ENCODE data around the gene CFAP99. TPM values are rescaled to one million over a fixed set of nuclear protein-coding genes. Genes with fewer than 3 reads are reported as not detected.

Gene CFAP99
- total RNA-seq, 1 experiment from 2014 or later, result 0.33 TPM

GRCh38 chr4:2446656-2447564, 28.2 kb downstream of the CFAP99 start:
- Histone ChIP-seq H3K36me3 (ENCODE audit: control insufficient read depth, insufficient read depth, low read length) (no peaks in the 10 kb centered on the region), H3K27me3 (ENCODE audit: control insufficient read depth, insufficient read depth, low read length) (no peaks in the 10 kb centered on the region), H3K27ac (ENCODE audit: low read length) (no peak overlapping the region), H3K4me1 (ENCODE audit: control insufficient read depth, insufficient read depth, low read length) (no peaks in the 10 kb centered on the region), H3K4me3 (ENCODE audit: low read depth in 2 of 2, low read length in 2 of 2) (no peak overlapping the region), H3K9me3 (ENCODE audit: control insufficient read depth, insufficient read depth, low read depth, low read length) (no peaks in the 10 kb centered on the region)
- ATAC-seq (no peak), DNase-seq (ENCODE audit: low read depth, low spot score) (no peak)
- TF ChIP-seq POLR2AphosphoS5 (IDR thresholded peaks at IDR 0.05; ENCODE audit: low read depth, low read length), result no peak
- TF ChIP-seq, protein P1, sequence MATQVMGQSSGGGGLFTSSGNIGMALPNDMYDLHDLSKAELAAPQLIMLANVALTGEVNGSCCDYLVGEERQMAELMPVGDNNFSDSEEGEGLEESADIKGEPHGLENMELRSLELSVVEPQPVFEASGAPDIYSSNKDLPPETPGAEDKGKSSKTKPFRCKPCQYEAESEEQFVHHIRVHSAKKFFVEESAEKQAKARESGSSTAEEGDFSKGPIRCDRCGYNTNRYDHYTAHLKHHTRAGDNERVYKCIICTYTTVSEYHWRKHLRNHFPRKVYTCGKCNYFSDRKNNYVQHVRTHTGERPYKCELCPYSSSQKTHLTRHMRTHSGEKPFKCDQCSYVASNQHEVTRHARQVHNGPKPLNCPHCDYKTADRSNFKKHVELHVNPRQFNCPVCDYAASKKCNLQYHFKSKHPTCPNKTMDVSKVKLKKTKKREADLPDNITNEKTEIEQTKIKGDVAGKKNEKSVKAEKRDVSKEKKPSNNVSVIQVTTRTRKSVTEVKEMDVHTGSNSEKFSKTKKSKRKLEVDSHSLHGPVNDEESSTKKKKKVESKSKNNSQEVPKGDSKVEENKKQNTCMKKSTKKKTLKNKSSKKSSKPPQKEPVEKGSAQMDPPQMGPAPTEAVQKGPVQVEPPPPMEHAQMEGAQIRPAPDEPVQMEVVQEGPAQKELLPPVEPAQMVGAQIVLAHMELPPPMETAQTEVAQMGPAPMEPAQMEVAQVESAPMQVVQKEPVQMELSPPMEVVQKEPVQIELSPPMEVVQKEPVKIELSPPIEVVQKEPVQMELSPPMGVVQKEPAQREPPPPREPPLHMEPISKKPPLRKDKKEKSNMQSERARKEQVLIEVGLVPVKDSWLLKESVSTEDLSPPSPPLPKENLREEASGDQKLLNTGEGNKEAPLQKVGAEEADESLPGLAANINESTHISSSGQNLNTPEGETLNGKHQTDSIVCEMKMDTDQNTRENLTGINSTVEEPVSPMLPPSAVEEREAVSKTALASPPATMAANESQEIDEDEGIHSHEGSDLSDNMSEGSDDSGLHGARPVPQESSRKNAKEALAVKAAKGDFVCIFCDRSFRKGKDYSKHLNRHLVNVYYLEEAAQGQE (IDR thresholded peaks at IDR 0.05; ENCODE audit: insufficient read depth in 1 of 2, low read depth in 2 of 2, low read length in 1 of 2), result no peak
- TF ChIP-seq SIN3A (IDR thresholded peaks at IDR 0.05; ENCODE audit: borderline replicate concordance, insufficient read depth, low read depth, low read length), result no peak
- TF ChIP-seq CTCF (IDR thresholded peaks at IDR 0.05), result no peak
- TF ChIP-seq TCF7L2 (IDR thresholded peaks at IDR 0.05; ENCODE audit: low read depth, low read length), result no peak
- ChIA-PET CTCF (no interaction called here), POLR2A (no interaction called here)
- BruUV-seq (replicated peaks), result no TSS peak
- in situ Hi-C loops (cut with HindIII; ENCODE audit: low pct_unique_long_range_greater_than_20kb, low sequenced_read_pairs), result no loop called here
- intact Hi-C loops (cut with micrococcal nuclease; ENCODE audit: unreplicated experiment), result no loop called here

GRCh38 chr4:2448589-2448988, 29.8 kb downstream of the CFAP99 start:
- H3K9me3 ChIP-seq (ENCODE audit: control insufficient read depth, insufficient read depth, low read depth, low read length), result no peaks in the 10 kb centered on the region
- intact Hi-C loops (cut with micrococcal nuclease; ENCODE audit: unreplicated experiment) (no loop called here), in situ Hi-C loops (cut with HindIII; ENCODE audit: low pct_unique_long_range_greater_than_20kb, low sequenced_read_pairs) (no loop called here)
- DNase-seq (ENCODE audit: low read depth, low spot score), result no peak
- BruUV-seq (replicated peaks), result no TSS peak
- ATAC-seq, result no peak
- no peaks in the 10 kb centered on the region for H3K4me1 ChIP-seq (ENCODE audit: control insufficient read depth, insufficient read depth, low read length)
- TF ChIP-seq SIN3A (IDR thresholded peaks at IDR 0.05; ENCODE audit: borderline replicate concordance, insufficient read depth, low read depth, low read length), result no peak
- TF ChIP-seq TCF7L2 (IDR thresholded peaks at IDR 0.05; ENCODE audit: low read depth, low read length), result no peak
- TF ChIP-seq, protein P1 (IDR thresholded peaks at IDR 0.05; ENCODE audit: insufficient read depth in 1 of 2, low read depth in 2 of 2, low read length in 1 of 2), result no peak
- no peak for TF ChIP-seq POLR2AphosphoS5 (IDR thresholded peaks at IDR 0.05; ENCODE audit: low read depth, low read length)
- TF ChIP-seq CTCF (IDR thresholded peaks at IDR 0.05), result no peak
- H3K27ac ChIP-seq (ENCODE audit: low read length), result no peak overlapping the region
- ChIA-PET CTCF (interaction anchor here (0.5 kb wide), 1 partner anchor 20 kb away, joined by 4 read pairs; the partner anchor contains the start of gene RNF4), POLR2A (no interaction called here)
- no peaks in the 10 kb centered on the region for H3K27me3 ChIP-seq (ENCODE audit: control insufficient read depth, insufficient read depth, low read length)
- no peaks in the 10 kb centered on the region for H3K36me3 ChIP-seq (ENCODE audit: control insufficient read depth, insufficient read depth, low read length)
- H3K4me3 ChIP-seq (ENCODE audit: low read depth in 2 of 2, low read length in 2 of 2), result no peak overlapping the region

Measured in Panc1 (cell line).